Heart left ventricle (tissue), 13 donors: ENCODE results near the gene HPGD.
"Not testable (repeated sequence)": the region's sequence is repeated elsewhere in the genome, so short reads cannot be mapped to it uniquely, and the experiment has no call there.

ENCODE experiments used
- POLR2A ChIP-seq, 2 donors: fragments of 450-650 bp; IDR thresholded peaks; one replicate each; pipeline ENCODE4 v1.6.1; 2017; ENCODE audit warnings: antibody characterized with exemption in 2 of 2, mild to moderate bottlenecking in 2 of 2, moderate library complexity in 2 of 2
- TF ChIP-seq, protein P1 (sequence below), 12 donors: fragments of 200-600 bp; sonication (generic) in 4 of 12; IDR thresholded peaks; one replicate each; pipeline versions ENCODE4 v1.5.0 to v1.8.0; 2018 to 2022; ENCODE audit warnings: antibody characterized with exemption in 12 of 12, mild to moderate bottlenecking in 5 of 12
- donor health status: ischemic (EF 13 %, LVEDD 7.1; RV severe dilation, severe dysfunction).
- donor health status: DM: no; HTN: yes; CAD: no.
- donor health status: DM: no; HTN: no; CAD: no.
- donor health status: ischemic (EF 25% LVEDD 6.9; RV normal size, moderate dysfunction).
- donor health status: ischemic (EF 25% LVEDD 5.7; RV mildly dilated, moderate dysfunction).
- donor health status: ischemic (EF 35%, LVEDD 5.7; RV mildly dilated, moderate dysfunction).
- donor health status: nonischemic (EF 11% LVEDD 7.7; RV severe dilation, severe dysfunction).
- donor health status: DM: yes; HTN: yes; CAD: no.
- donor health status: PGD.
- donor health status: ischemic (EF 29% LVEDD 5.4; RV normal size, mild dysfunction).
- donor health status: nonischemic (EF 23%, LVEDD 6.1; RV moderate dilation, normal function).

DNA sequence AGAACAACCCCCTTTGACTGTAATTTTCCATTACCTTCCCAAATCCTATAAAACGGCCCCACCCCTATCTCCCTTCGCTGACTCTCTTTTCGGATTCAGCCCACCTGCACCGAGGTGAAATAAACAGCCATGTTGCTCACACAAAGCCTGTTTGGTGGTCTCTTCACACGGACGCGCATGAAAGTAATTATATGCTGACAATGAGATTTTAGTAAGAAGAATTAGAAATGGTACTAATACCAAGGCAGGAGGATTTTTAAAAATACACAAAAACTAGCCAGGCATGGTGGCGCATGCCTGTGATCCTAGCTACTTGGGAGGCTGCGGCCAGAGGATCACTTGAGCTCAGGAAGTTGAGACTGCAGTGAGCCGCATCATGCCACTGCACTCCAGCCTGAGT lies 33.9 kb downstream of the HPGD start:
- TF ChIP-seq, protein P1, sequence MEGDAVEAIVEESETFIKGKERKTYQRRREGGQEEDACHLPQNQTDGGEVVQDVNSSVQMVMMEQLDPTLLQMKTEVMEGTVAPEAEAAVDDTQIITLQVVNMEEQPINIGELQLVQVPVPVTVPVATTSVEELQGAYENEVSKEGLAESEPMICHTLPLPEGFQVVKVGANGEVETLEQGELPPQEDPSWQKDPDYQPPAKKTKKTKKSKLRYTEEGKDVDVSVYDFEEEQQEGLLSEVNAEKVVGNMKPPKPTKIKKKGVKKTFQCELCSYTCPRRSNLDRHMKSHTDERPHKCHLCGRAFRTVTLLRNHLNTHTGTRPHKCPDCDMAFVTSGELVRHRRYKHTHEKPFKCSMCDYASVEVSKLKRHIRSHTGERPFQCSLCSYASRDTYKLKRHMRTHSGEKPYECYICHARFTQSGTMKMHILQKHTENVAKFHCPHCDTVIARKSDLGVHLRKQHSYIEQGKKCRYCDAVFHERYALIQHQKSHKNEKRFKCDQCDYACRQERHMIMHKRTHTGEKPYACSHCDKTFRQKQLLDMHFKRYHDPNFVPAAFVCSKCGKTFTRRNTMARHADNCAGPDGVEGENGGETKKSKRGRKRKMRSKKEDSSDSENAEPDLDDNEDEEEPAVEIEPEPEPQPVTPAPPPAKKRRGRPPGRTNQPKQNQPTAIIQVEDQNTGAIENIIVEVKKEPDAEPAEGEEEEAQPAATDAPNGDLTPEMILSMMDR (IDR thresholded peaks at IDR 0.05): not testable (repeated sequence)
- not testable (repeated sequence) for TF ChIP-seq POLR2A (IDR thresholded peaks at IDR 0.05)
